DMS153 (cell line): Measurements from ENCODE around the gene FCN2.

Experiments
- DNase-seq: peaks from one replicate; lab custom pipeline; 2025; lab: John Stamatoyannopoulos, UW

Gene FCN2

GRCh38 chr9:134880484-134881312 is at the start of gene FCN2:
TSS of gene FCN2 (plus strand) at chr9:134880810. CDS start at chr9:134880822, 12 bp downstream.
- no peak for DNase-seq

DNA sequence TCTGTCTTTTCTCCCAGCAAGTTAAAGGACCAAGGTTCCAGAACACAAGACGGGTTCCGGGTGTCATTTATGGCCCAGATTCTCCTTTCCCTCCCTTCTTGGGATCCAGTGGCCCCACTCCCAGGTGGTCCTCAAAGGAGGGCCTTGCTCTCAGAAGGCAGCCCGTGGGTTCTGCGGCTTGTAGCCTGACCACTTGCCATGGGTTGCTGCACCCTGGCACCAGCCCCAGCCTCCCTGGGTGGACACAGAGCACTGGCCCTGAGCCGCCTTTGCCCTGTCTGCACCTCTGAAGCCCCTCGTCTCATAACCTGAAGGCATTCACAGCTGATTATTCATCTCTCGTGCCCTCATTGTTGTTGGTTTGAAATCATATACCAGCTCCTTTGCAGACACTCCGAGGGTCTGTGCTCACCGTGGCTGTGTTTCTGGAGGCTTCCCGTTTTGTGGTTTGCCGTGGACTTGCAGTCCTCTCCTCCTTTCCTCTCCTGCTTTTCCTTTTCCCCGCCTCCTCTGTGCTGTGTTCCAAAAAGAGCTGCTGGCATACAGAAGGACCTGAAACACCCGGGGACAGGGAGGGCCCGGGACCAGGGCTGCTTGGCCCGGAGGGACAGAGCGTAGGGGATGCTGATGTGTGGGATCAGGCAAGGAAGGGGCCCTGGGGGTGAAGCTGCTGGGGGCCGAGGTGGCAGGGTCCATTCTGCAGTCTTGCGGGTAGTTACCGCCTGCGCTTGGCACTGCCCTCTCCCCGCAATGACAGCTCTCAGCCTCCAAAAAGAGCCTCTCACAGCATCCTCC is 49.5 kb upstream of the FCN2 start:
- no peak for DNase-seq

DNA sequence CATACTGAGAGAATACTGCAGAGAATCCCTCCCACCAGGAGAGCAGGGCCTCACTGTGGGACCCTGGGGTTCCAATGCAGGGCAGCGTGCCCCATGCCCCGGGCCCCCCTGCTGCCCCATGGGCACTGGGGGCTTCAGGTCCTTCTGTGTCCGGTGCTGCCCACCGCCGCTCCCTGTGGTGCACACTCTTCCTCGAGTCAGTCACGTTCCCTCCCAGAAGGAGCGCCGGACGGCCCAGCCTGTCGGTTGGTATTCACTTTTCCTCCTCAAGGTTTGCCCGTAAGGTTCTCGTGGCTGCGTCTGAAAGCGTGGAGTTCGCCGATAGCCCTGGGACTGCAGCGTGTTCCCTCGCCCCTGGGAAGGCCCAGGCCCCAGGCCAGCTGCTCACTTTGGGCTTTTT is 48.1 kb upstream of the FCN2 start:
- no peak for DNase-seq

GRCh38 chr9:134833294-134833880 is 47.2 kb upstream of the FCN2 start:
- DNase-seq, result no peak

DNA sequence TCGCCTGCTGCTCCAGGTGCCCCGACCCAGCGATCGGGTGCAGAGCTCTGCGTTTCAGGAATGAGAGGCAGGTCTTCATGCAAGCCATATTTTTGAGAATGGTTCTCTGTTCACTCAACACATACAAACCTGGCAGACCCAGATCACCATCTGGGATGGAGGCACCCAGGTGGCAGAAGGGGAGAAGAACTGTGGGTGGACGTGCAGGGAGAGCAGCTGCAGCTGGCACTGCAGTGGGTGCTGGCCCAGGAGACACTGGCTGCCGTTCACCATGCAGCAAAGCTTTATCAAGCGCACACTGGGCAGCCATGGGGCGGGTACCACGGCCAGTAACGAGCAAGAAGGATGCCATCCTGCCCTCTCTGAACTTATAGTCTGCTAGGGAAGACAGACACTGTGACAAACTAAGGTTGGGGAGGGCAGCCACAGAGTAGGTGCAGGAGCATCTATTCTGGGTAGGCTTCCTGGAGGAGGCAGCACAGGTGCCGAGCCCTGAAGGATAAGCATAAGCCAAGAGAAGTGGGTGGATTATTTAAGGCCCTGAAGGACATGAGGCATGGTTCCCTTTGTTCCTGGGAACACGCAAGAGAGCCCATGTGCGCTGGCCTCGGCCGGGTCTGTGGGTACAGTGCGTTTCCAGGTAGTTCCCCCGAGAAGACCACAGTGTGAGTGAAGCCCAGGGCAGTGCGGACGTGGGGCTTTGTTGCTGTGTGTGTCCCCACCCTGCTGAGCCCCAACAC is 46.2 kb upstream of the FCN2 start:
- DNase-seq, result no peak

DNA sequence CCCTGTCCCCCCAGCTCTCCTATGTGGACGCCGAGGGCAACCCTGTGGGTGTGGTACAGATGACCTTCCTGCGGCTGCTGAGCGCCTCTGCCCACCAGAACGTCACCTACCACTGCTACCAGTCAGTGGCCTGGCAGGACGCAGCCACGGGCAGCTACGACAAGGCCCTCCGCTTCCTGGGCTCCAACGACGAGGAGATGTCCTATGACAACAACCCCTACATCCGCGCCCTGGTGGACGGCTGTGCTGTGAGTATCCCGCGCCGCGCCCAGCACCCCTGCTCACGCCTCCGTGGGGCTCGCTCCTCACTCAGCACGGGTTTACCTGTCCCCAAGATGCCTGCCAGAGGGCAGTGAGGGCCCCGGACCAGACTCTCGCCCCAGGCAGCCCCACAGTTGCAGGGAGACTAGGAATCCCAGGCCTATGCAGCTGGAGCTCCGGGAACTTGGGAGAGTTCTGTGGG is 45.6 kb upstream of the FCN2 start:
- no peak for DNase-seq

- DNase-seq, result no peak
Observed at GRCh38 chr9:134835448-134835847, 45.2 kb upstream of the FCN2 start.

DNA sequence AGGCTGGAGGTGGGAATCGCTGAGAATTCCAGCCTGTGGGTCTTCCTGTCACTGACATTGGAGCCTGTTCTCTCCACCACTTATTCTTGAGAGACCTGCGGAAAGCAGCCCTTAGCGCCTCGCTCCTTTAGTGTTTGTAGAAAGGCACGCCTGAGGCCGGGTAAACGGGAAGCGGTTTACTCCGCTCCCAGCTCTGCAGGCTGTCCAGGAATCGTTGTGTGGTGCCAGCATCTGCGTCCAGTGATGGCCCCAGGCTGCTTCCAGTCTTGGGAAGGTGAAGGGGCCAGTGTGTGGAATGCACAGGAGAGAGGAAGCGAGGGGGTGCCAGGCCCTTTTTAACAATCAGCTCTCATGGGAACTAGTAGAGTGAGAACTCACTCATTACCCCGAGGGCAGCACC is 44.6 kb upstream of the FCN2 start:
- no peak for DNase-seq

DNA sequence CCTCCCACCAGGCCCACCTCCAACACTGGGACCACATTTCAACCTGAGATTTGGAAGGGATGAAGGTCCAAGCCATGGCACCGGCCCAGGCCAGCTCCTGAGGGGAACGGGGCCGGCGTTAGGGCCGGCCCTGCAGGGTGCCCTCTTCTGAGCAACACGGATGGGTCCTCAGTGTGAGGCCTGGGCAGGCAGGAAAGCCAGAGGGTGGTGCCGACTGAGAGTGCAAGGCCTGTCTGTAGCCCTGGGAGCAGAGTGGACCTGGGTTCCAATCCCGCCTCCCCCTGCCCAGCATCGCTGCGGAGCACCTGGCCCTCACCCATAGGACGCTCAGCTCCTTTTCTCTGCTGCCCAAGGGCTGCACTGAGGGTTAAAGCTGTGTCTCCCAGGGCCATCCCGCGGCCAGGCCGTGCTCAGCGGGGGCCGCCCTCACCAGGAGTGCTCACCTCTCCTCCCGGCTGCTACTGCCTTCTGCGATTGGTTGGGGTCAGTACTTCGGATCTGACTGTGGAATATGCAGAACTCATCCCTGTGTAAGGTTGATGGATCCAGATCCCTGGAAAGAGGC is 44.1 kb upstream of the FCN2 start:
- no peak for DNase-seq

GRCh38 chr9:134837529-134837928 is 43.1 kb upstream of the FCN2 start:
- no peak for DNase-seq

GRCh38 chr9:134838651-134839454 is 41.8 kb upstream of the FCN2 start:
- no peak for DNase-seq

GRCh38 chr9:134839455-134840125 is 41.0 kb upstream of the FCN2 start:
- no peak for DNase-seq

DNA sequence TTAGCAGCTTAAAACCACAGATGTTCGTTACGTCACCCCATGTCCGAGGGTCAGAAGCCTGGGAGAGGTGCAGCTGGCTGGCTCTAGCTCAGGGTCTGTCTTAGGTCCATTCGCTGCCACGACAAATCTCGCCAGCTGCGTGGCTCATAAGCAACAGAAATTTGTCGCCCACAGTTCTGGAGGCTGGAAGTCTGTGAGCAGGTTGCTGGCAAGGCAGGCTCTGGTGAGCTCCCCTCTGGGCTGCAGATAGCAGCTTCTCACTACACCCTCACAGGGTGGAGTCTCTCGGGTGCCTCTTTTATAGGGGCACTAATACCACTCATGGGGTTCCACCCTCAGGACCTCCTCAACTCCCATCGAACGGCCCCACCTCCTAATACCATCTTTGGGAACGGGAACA is 40.1 kb upstream of the FCN2 start:
- DNase-seq, result no peak

- no peak for DNase-seq
Observed at GRCh38 chr9:134841180-134841904, 39.3 kb upstream of the FCN2 start.

DNA sequence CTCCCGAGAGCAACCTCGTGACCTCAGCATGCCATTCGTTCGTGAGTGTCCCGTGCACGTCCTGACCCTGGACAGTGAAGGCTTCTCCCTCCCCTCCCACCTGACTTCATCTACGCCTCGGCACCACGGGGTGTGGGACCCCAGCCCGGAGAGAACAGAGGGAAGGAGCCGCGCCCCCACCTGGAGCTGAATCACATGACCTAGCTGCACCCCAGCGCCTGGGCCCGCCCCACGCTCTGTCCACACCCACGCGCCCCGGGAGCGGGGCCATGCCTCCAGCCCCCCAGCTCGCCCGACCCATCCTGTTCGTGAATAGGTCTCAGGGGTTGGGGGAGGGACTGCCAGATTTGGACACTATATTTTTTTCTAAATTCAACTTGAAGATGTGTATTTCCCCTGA is 38.3 kb upstream of the FCN2 start:
- DNase-seq, result no peak

DNA sequence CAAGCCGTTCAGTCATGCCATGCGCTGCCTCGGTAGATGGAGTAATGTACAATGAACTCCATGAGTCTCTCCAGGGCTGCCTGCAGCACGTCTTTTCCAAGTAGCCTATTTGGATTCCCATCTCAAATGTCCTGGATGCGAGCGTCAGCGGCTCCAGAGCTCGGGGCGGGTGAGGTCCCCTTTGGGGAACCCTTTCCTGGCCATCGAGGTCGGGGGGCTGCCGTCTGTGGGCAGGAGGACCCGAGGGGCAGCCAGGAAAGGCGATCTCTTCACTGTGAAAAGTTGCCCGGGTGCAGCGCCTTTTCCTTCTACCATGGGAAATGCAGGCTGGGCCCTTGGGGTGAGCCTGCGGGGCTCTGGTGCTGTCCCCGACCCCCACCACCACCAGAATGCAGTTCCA is 36.9 kb upstream of the FCN2 start:
- DNase-seq, result no peak

GRCh38 chr9:134844821-134845220 is 35.8 kb upstream of the FCN2 start:
- no peak for DNase-seq

- DNase-seq, result no peak
Observed at GRCh38 chr9:134846187-134846586, 34.4 kb upstream of the FCN2 start.

DNA sequence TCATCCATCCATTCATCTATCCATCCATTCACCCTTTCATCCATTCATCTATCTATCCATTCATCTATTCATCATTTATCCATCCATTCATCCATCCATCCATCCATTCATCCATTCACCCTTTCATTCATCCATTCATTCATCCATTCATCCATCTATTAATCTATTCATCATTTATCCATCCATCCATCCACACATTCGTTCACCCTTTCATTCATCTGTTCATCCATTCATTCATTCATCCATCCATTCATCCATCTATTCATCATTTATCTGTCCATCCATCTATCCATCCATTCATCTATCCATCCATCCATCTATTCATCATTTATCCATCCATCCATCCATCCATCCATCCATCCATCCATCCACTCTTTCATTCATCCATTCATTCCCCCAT is 33.9 kb upstream of the FCN2 start:
- no peak for DNase-seq

- no peak for DNase-seq
Observed at GRCh38 chr9:134847138-134847537, 33.5 kb upstream of the FCN2 start.
